ENCODE measurements around the gene C1orf141.

DNA sequence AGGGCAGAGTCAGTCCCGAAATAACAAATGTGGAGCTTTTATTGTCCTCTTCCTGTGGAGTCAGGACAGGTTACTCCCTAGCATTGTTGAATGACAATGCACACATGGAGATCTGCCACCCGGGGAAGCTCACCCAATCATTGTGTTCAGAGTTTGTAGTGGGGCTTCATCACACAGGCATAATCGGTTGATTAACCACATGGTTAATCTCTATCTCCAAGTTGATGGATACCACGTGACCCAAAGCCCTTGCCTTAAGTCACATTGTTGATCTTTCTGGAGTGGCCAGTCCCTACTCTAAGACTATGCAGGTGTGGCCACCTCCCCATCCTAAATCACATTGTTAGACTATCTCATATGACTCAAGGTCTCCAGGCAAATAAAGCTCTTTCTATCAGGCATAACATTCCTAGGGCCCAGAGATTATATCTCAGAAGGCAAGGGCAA lies 2.6 kb upstream of the C1orf141 start:
- TF ChIP-seq CTCF (IDR thresholded peaks at IDR 0.05) (no peak), POLR2AphosphoS5 (IDR thresholded peaks at IDR 0.05) (no peak), POLR2A (IDR thresholded peaks at IDR 0.05) (no peak)
